Testis (tissue), 3 donors: ENCODE data around the gene DCHS1. TPM values are rescaled to one million over a fixed set of nuclear protein-coding genes. Genes with fewer than 3 reads are reported as not detected.

Source experiments
- DNase-seq: peaks from one replicate; pipeline ENCODE4 v3.0.0-alpha.2; 2019
- H3K27ac ChIP-seq, 2 donors: fragments of 200-600 bp; sonication (generic); one replicate each; pipeline ENCODE4 v1.5.1; 2019
- H3K27me3 ChIP-seq: fragments of 200-600 bp; sonication (generic); one replicate; pipeline ENCODE4 v1.5.1; 2019
- H3K36me3 ChIP-seq: fragments of 200-600 bp; sonication (generic); one replicate; pipeline ENCODE4 v1.5.1; 2017; ENCODE audit warnings: low read depth; ENCODE audit errors: missing control alignments
- H3K4me1 ChIP-seq: fragments of 200-600 bp; sonication (generic); one replicate; pipeline ENCODE4 v1.5.1; 2019
- H3K4me3 ChIP-seq, 2 donors: fragments of 200-600 bp; sonication (generic); one replicate each; pipeline ENCODE4 v1.5.1; 2017 to 2019
- H3K9me3 ChIP-seq: fragments of 200-600 bp; sonication (generic); one replicate; pipeline ENCODE4 v1.5.1; 2017
- CTCF ChIP-seq, 3 experiments: fragments of 450-650 bp in 2 of 3; fragments of 200-600 bp in 1 of 3; sonication (generic) in 1 of 3; IDR thresholded peaks; one replicate each; pipeline ENCODE4 v1.5.1; 2016 to 2019; ENCODE audit warnings: antibody characterized with exemption in 3 of 3, mild to moderate bottlenecking in 2 of 3, moderate library complexity in 1 of 3
- POLR2A ChIP-seq: fragments of 450-650 bp; IDR thresholded peaks from one replicate; pipeline ENCODE4 v1.6.1; 2017; ENCODE audit warnings: antibody characterized with exemption, mild to moderate bottlenecking, moderate library complexity
- WGBS, 2 donors: methylation state at CpG; one replicate each; pipeline ENCODE4 v1.1.5; 2018; 5-methylcytosine and 5-hydroxymethylcytosine counted together
- intact Hi-C: fragments of 100-400 bp; cut with DNase I; formaldehyde crosslinking; loops from one replicate; pipeline ENCODE4 v1.15.1; 2023; ENCODE audit warnings: low total_unique reads
- polyA plus RNA-seq: library from polyadenylated mRNA; stranded (reverse); fragments of 350-450 nt; fragmentation: Illumina TruSeq; extraction: RNeasy Lipid Tissue Mini Kit (QIAGEN cat#74804); gene quantifications from one replicate; pipeline ENCODE4 v1.2.3, GENCODE V29; 2014; ENCODE audit warnings: low read depth, low replicate concordance; ENCODE audit not compliant: insufficient read depth
- total RNA-seq, 2 donors: library from RNA; depleted of rRNA; stranded (reverse); fragments of >200 nt; gene quantifications; one replicate each; pipeline ENCODE4 v1.2.3, GENCODE V29; 2016

The DCHS1 gene
- total and polyA plus RNA-seq, 3 donors from 2014 or later = 7.1 to 14.2 (median 8.8) TPM

DNA sequence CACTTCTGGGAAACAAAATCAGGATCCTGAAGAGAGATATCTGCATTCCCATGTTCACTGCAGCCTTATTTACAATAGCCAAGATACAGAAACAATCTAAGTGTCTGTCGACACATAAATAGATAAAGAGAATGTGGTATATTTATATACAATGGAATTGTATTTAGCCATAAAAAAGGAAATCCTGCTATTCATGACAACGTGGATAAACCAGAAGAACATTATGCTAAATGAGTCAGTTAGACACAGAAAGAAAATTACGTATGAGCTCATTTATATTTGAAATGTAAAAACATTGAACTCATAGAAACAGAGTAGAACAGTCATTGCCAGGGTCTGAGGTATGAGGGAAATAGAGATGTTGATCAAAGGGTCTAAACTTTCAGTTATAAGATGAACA, 21.4 kb upstream of the DCHS1 start:
- Histone ChIP-seq H3K27me3 (no peaks in the 10 kb centered on the region), H3K27ac (no peak overlapping the region), H3K9me3 (no peaks in the 10 kb centered on the region), H3K4me1 (peaks cover 3% of the 10 kb centered on the region), H3K4me3 (no peak overlapping the region), H3K36me3 (no peaks in the 10 kb centered on the region)
- intact Hi-C loops = no loop called here
- TF ChIP-seq CTCF (IDR thresholded peaks at IDR 0.05) (no peak), POLR2A (no peak)
- 82 to 84% methylated on average over 3 of the region's 3 CpGs for WGBS, 2 donors
- DNase-seq = no peak

- Histone ChIP-seq H3K27ac (no peak overlapping the region), H3K36me3 (no peaks in the 10 kb centered on the region), H3K27me3 (no peaks in the 10 kb centered on the region), H3K4me1 (no peaks in the 10 kb centered on the region), H3K4me3 (no peak overlapping the region), H3K9me3 (no peaks in the 10 kb centered on the region)
- no peak for DNase-seq
- 87 to 93% methylated on average over 4 of the region's 4 CpGs for WGBS, 2 donors
- TF ChIP-seq CTCF (IDR thresholded peaks at IDR 0.05) (no peak), POLR2A (no peak)
- intact Hi-C loops = no loop called here
These were observed 19.3 kb upstream of the DCHS1 start for GRCh38 chr11:6674862-6675261.

GRCh38 chr11:6674219-6674597, 18.6 kb upstream of the DCHS1 start:
- Histone ChIP-seq H3K27me3 (no peaks in the 10 kb centered on the region), H3K27ac (no peak overlapping the region), H3K4me1 (no peaks in the 10 kb centered on the region), H3K4me3 (no peak overlapping the region), H3K9me3 (no peaks in the 10 kb centered on the region), H3K36me3 (no peaks in the 10 kb centered on the region)
- DNase-seq = no peak
- no peak for TF ChIP-seq POLR2A
- TF ChIP-seq CTCF (IDR thresholded peaks at IDR 0.05) = no peak
- 93 to 96% methylated on average over 1 of the region's 1 CpG for WGBS, 2 donors
- intact Hi-C loops = no loop called here

- Histone ChIP-seq H3K9me3 (no peaks in the 10 kb centered on the region), H3K27me3 (no peaks in the 10 kb centered on the region), H3K4me3 (no peak overlapping the region), H3K27ac (no peak overlapping the region), H3K36me3 (no peaks in the 10 kb centered on the region), H3K4me1 (no peaks in the 10 kb centered on the region)
- no peak for TF ChIP-seq POLR2A
- no peak for TF ChIP-seq CTCF (IDR thresholded peaks at IDR 0.05)
- intact Hi-C loops = no loop called here
- no peak for DNase-seq
These were observed 18.1 kb upstream of the DCHS1 start for GRCh38 chr11:6673523-6674218.

DNA sequence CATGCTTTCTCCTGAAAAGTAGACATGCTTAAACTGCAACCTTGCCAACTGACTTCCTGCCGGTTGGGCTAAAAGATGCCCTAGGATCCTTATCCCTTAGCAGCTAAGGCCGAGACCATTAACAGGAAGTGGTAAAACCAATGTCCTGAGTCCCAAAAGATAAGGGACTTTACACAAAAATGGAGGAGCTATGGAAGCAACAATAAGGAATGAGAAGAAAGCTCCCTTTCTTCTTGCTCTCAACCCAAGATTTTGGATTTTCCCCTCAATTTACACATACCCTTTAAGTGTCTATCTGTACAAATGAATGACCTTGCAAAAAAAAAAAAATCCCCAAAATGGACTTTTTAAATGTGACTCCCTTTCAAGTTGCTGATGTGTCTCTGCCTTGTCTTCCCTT, 16.4 kb upstream of the DCHS1 start:
- intact Hi-C loops = no loop called here
- 80 to 83% methylated on average over 2 of the region's 2 CpGs for WGBS, 2 donors
- Histone ChIP-seq H3K27ac (no peak overlapping the region), H3K4me3 (no peak overlapping the region), H3K27me3 (no peaks in the 10 kb centered on the region), H3K9me3 (no peaks in the 10 kb centered on the region), H3K4me1 (no peaks in the 10 kb centered on the region), H3K36me3 (no peaks in the 10 kb centered on the region)
- TF ChIP-seq POLR2A = no peak
- TF ChIP-seq CTCF (IDR thresholded peaks at IDR 0.05) = no peak
- DNase-seq = no peak
